Activated CD4-positive, alpha-beta T cell treated with anti-CD3 and anti-CD28 coated beads, Interleukin-2, amount 50 U/mL, for 24 hours (primary cell): ENCODE results near the gene MAEA.
"Not testable (repeated sequence)": the region's sequence is repeated elsewhere in the genome, so short reads cannot be mapped to it uniquely, and the experiment has no call there.

Experiments
- DNase-seq, 2 donors: peaks; one replicate each; pipeline ENCODE4 v3.0.0-alpha.2; 2020; ENCODE audit warnings: low read depth in 1 of 2, low spot score in 1 of 2

The MAEA gene

DNA sequence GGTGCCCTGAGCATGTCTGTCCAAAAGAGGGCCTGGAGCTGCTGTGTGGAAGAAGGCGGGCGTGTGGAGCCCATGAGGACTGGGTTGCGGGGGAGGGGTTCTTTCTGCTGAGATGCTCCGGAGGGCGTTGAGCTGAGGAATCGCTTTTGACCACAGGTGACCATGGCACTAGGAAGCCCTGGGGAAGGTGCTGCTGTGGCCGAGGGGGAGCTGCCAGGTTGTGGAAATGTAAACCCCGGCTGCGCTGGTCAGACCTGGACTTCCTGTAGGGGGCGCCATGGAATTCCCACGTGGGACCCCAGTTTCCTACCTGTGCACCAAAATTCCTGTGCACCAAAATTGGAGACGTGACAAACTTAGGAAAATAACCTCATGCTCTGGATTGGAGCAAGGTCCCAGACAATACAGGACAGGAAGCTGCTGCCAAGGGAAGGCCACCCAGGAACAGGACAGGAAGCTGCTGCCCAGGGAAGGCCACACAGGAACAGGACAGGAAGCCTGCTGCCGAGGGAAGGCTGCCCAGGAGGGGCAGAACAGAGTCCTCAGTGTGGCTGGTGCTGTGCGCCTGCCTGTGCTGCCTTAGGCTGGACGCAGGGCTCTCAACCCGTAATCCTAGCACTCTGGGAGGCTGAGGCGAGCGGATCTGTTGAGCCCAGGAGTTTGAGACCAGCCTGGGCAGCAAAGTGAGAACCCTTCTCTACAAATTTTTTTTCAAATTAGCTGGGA, 29.0 kb downstream of the MAEA start:
- DNase-seq = no peak

DNA sequence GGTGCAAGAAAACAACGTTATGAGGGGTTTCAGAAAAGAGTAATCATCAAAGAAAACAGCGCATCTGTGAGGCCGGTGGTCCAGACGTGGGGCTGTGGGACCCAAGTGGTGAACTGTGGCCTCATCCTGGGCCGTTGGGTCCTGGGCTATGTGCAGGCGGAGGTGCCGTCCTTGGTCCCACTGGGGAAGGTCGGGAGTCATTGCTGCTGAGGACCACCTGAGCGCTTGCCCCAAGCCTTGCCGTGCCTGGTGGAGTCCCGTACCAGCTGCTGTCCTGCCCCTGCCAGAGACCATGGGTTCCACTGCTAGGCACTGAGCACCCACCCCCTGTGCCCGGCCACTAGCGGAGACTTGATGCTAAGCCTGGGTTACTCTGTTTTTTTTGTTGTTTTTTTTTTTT, 31.8 kb downstream of the MAEA start:
- DNase-seq = no peak

DNA sequence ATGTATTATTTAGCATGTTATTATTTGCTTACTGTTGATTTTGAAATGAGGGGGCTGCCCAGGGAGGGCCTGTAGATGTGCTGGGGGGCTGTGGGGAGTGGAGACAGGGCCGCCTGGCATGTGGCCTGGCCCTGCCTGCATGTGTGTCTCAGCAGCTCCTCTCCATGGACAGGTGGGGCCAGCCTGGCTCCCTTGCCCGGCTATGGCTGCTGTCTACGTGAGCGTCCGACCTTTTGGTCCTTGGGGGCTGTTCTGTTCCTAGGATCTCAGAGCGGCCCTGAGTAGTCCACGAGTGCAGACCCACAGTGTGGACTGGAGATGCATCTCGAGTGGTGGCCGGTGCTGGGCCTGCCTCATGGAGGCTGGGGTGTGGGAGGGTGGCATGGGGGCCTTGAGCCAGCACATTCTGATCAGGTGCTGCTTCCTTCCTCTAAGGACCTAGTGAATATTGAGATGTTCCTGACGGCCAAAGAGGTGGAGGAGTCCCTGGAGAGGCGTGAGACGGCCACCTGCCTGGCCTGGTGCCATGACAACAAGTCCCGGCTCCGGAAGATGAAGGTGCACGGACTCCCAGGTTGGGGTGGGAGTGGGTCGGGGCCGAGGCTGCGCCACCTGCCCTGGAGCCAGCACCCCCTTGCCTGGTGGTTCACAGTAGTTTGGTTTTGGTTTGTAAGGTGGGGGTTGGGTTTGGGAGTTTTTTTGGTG, 32.4 kb downstream of the MAEA start:
- DNase-seq = no peak

DNA sequence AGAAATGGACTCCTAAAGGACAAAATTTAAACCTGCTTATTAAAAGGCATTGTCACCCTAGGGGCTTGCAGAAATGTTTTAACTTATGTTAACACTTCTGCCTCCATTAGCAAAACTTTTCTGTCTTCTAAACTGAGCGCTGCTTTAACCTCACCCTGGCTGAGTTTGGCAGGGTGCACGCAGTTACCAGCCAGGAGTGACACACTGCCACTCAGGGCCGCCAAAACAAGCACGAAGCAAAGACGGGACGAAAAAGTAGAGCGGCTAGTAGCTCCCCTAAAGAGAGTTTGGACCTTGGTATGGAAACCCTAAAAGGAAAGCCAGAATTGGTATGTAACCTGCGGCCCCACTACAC, 33.6 kb downstream of the MAEA start:
- DNase-seq = no peak

DNA sequence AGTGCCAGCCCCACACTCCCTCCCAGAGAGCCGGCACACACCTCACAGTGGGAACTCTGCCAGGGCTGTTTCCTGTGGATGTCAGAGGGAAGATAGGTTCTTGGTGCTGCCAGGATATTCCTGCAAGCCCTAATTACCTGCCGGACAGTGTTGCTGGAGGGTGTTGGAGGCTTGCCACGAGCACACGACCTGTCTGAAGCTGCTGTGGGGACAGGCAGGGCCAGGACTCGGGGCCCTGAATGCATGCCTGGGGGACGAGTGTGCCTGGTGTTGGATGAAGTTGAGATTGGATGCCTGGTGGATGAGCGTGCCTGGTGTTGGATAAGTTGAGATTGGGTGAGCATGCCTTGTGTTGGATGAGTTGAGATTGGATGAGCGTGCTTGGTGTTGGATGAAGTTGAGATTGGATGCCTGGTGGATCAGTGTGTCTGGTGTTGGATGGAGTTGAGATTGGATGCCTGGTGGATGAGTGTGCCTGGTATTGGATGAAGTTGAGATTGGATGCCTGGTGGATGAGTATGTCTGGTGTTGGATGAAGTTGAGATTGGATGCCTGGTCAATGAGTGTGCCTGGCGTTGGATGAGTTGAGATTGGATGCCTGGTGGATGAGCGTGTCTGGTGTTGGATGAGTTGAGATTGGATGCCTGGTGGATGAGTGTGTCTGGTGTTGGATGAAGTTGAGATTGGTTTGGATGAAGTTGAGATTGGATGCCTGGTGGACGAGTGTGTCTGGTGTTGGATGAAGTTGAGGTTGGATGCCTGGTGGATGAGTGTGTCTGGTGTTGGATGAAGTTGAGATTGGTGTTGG, 34.1 kb downstream of the MAEA start:
- no peak for DNase-seq

DNA sequence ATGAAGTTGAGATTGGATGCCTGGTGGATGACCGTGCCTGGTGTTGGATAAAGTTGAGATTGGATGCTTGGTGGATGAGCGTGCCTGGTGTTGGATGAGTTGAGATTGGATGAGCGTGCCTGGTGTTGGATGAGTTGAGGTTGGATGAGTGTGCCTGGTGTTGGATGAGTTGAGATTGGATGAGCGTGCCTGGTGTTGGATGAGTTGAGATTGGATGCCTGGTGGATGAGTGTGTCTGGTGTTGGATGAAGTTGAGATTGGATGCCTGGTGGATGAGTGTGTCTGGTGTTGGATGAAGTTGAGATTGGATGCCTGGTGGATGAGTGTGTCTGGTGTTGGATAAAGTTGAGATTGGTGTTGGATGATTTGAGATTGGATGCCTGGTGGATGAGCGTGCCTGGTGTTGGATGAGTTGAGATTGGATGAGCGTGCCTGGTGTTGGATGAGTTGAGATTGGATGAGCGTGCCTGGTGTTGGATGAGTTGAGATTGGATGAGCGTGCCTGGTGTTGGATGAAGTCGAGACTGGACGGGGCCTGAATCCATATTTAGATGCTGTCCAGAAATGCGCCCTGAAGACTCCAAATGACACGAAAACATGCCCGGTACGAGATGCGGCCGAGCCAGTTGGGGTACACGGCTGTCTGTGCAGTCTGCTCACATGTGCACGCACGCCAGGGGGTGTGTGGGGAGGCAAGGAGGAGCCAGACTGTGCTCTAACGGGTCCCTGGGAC, 34.9 kb downstream of the MAEA start:
- not testable (repeated sequence) for DNase-seq

DNA sequence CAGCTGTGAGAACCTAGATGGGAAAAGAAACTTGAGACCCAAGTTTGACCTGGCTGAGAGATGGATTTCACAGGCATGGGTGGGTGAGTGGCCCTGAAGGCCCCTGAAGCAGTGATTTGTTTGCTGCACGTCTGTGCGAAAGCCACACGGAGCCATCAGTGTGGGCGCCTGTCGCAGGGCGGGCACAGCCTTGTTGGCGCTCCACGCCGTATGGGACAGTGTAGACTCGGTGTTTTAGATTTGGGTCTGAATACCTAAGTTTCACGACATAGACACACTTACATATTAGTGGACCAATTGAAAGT, 35.4 kb downstream of the MAEA start:
- no peak for DNase-seq

DNA sequence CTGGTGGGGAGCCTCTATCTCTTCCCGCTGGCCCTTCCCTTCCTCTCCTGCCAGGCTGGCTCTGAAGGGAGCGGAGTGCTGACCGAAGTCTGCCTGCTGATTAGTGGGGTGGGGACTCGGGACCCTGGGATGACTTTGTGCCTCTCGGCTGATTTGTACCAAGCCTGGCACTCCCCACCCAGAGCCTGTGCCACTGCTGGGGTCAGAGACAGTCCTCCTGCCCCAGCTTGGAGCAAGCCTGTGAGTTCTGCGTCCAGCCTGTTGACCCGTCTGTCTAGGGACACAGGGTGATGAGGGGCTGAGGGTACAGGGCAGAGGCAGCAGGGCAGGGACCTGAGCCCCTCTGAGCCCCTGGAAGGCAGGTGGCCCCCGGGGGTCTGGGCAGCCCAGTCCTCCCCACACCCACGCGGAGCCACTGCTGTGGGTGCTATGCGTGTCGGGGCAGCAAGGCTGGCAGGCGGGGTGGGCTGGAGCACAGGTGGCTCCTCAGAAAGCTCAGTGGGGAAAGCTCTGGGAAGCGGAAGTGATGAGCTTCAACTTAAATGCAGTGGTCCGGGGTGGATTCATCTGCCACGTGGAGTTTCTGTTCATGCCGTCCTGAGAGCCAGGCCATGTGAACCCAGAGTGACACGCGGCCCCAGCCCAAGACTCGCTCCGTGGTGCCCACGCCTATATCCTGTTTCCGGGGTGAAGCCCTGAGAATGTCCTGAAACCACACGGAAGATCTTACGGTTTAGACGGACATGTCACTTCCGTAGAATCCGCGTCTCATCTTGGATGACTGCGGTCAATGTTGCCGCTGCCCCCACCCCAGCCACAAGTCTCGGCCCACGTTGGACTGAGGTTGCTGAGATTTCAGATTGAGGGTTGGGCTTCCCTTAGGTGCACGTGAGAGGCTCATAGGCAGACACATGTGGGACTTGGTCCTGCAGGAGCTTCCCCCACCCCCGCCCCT, 36.3 kb downstream of the MAEA start:
- no peak for DNase-seq

DNA sequence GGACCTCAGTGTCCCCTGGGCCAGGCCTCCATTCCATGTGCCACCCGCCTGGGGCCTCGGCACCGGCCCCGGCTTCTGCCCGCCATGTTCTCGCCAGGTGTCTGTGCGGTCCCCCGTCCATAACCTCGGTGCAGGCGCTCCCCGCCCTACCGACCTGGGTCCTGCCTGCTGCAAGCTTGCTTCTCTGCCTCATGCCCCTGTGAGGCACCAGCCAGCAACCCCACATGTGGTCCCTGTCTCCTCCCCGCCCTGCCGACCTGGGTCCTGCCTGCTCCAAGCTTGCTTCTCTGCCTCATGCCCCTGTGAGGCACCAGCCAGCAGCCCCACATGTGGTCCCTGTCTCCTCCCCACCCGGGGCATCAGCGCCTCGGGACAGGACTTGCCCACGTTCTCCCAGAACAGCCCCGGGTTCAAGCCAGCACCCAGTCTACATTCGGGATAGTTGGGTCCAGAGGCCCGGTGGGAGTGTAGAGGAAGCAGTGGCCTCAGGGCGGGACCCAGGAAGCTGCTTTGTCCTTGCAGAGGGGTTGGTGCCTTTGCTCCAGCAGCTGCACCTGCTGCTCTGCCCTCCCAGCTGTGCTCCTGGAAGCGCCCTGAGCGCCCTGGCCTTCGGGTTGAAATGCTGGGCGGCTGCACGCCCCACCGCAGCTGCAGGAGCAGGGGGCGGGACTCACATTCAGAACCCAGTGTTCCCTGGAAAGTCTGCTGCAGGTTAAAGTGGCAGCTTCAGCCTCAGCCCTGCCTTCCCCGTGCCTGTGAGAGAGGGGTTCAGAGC, 37.2 kb downstream of the MAEA start:
- DNase-seq = no peak

DNA sequence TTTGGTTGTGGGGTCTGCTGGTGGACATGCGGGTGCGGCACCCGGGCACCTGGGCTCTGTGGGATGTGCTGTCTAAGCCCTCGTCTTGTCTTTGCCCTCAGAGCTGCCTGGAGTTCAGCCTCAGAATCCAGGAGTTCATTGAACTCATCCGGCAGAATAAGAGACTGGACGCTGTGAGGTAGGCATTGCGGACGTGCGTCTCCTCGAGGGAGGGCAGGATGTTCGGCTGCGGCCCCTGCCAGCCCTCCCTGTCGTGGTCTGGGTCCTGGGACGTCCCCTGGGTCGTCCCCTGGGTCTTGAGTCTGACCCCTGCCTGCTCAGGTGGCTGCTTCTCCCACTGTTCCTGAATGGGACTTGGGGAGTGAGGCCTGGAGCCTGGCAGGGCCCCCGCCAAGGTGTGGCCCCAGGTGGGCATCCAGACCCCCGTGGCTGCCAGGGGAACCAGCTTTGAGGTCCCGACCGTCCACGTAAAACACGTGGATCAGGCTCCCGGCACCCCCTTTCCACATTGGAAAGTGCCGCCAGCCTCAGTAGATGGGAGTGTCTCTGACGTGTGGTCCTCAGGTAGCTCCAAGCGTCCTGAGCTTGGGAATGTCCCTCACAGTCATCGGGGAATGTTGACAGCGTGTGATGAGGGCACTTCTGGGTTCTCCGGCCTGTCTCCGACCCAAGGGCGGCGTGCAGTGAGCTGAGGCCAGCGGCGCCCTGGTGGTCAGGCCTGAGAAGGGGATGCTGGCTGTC, 38.0 kb downstream of the MAEA start:
- DNase-seq = no peak

DNA sequence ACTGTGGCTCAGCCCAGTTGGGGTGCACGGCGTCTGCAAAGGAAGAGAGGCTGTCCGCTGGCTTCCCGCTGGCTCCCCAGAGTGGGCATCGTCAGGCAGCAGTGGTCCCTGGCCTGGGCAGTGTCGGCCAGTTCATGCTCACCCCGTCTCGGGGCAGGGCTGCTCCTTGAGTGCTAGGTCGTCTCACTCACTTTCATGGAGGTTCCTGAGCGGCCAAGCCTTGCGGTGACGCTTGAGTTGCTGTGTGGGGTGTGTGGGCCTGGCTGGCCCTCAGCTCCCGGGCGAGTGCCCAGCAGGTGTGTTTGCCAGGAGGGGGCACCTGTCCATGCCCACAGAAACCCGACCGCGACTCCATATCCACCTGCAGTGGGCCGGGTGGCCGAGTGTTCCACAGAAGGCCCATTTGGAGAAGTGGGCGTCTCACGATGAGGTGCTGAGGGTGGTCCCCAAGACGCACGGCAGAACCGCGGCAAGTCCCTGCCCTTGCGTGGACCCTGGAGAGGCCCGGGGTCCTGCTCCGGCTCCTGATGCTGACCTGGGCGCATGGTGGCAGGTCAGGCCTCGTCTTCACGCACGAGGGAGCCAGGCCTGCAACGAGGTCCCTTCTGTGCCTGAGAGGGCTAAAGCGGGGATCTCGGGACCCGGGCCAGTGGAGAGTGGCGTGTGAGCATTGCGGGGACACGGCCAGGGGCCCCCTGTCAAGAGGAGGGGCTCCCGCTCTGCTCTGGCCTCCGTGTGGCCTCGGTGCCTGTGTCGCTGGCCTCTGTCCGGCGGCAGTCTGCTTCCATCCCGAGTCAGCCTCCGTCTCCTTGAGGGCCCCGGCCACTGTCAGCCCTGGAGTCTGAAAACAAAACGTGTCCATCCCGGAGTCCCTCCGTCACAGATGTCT, 38.8 kb downstream of the MAEA start:
- no peak for DNase-seq

DNA sequence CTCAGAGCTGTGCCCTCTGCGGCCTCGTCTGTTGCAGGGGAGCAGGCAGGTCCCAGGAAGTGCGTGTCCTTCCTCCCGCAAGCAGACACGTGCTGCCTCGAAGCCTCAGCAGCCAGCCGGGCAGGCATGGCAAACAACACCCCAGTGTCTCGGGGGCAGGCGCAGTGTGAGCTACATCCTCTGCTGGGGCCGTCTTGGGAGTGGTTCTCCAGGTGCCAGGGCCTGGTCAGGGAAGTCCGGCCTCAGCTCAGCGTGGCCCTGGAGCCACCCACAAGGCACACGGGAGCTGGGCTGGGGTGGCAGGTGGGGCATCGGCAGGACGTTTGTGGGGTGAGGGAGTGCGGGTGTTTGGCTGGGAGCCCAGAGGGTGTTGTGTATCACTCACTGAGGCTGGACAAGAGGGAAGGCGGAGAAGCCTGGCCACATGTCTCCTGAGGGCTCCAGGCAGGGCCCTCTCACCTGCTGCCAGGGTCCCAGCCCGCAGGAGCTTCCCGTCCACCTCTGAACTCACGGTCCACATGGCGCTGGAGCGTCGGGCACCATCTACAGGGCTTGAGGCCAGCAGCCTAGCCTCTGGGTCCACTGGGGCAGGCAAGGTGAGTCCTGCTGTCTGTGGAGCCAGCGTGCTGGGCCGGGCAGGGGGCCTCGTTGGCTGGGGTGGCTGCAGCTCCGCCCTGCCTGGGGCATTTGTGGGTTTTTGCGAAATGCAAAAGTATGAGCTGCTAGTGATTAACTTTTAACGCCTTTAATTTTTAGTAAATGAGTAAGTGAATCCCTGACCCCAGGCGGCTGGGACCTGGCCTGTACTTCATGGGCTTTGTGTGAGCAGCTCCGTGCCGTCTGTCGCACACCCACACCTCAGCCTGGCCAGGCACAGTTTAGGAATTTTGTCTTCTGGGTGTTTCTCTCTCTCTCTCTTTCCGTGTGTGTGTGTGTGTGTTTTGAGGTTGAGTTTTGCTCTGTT, 40.0 kb downstream of the MAEA start:
- no peak for DNase-seq

DNA sequence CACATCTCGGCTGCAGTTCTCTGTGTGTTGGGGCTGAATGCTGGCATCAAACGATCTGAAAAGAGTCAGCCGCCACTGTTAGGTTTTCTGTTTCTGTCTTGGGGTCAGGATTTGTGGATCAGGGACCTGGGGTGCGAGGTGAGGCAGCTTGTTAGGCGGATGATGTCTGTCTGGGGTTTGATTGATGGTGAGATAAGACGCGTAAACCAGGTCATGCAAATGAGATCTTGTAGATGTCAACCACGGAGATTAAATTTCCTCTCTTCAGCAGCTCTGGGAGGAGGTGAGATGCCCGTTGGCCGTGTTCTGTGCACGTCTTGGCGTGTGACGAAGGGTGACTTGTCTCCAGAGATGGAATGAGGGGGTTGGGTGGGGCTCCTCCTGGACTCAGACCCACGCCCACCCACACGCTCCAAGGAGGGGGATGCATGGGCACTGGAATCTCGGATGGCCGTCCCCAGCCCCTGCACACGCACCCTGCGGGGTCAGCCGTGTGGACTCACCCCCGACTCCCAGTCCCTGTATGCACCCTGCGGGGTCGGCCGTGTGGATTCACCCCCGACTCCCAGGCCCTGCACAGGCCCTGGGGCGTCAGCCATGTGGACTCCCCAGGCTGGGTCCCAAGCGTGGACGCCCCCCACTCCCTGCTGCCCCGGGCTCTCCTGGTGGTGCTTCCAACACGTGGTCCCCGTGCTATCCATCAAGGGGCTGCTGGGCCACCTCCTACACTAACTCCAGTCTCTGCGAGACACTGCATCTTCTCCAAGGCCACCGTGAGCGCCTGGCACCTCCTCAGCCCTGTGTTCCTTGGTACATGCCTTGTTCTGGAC, 41.3 kb downstream of the MAEA start:
- DNase-seq = peak in 1 of 2 donors; percentile 65

DNA sequence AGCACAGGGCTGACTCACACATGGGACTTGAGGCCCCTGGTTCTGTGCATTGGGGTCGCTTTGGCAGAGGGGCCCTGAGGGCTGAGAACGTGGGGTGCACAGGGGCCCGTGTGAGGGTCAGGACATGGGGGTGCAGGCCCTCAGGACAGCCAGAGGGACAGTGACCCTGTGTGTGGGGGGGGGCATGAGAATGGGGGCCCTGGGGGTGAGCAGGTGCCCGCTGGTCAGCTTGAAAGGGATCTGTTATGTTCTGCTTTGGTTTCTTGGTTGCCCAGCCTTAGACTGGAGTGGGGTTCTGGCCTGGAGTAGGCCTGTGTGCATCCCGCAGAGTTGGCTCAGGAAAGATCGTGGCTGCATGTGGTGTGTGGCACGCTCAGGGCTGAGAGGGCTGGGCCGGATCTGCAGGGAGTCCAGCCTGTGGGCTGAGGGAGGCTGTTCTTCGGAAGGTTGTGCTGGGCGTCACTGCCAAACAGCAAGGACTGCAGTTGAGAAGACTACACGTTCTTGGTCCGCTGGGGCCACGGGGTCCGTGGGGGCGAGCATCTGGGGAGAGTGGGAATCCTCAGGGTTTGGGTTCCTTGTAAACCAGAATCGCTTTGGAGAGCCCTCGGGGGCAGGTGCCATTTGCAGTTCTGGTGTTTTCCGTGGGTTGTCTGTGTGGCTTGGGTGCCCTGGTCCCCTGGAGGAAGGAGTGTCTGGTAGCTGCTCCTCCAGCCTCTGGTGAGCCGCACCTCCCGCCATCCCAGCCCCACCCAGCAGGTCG, 42.1 kb downstream of the MAEA start:
- no peak for DNase-seq

DNA sequence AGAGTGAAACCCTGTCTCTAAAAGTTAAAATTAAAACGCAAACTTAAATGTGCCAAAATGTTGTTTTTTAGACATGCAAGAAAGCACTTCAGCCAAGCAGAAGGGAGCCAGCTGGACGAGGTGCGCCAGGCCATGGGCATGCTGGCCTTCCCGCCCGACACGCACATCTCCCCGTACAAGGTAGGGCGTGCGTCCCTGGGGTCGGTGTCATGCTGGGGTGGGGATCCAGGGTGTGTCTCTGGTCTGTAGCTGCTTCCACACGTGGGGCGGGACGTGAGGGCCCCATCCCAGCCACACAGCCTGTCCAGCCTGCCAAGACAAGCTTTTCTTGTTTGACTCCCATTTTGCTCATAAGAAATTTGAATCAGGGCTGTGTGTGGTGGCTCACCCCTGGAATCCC, 43.0 kb downstream of the MAEA start:
- no peak for DNase-seq
